T-cell (primary cell): ENCODE measurements around the gene FZD7. TPM values are rescaled to one million over a fixed set of nuclear protein-coding genes. Genes with fewer than 3 reads are reported as not detected.

Source experiments
- ATAC-seq, 4 experiments: fragments of 200-7000 bp in 3 of 4; fragments of 150-1000 bp in 1 of 4; cut with Tn5 transposase; replicated peaks in 1 of 4; 1 replicate in 3 of 4; 2 replicates in 1 of 4; pipeline ENCODE4 v1.10.0; 2021; ENCODE audit warnings: moderate library complexity in 3 of 4, mild to moderate bottlenecking in 2 of 4, moderate number of reproducible peaks in 1 of 4
- CTCF ChIA-PET, 2 donors: fragments of 300-600 bp; sonication (Branson Sonifier 250); formaldehyde crosslinking; loops; one replicate each; lab custom pipeline; 2022; ENCODE audit warnings: antibody characterized with exemption in 2 of 2; lab: Charles Lee
- POLR2A ChIA-PET, 2 donors: fragments of 300-600 bp; sonication (Branson Sonifier 250); formaldehyde crosslinking; loops; one replicate each; lab custom pipeline; 2022; ENCODE audit warnings: antibody characterized with exemption in 2 of 2; lab: Charles Lee
- DNase-seq, 35 experiments: peaks; one replicate each; pipeline versions ENCODE4 v3.0.0 to v3.0.0-alpha.2; 2013 to 2023
- H3K27ac ChIP-seq: one replicate; pipeline ENCODE4 v1.5.1; 2013; ENCODE audit warnings: low read length
- H3K27me3 ChIP-seq, 2 experiments: replicated peaks in 1 of 2; 1 replicate in 1 of 2; 2 replicates in 1 of 2; pipeline versions ENCODE4 v1.6.1 to v1.7.0; 2013; ENCODE audit warnings: low read length in 1 of 2, mixed read lengths in 1 of 2; ENCODE audit not compliant: control insufficient read depth in 2 of 2, insufficient read depth in 2 of 2; ENCODE audit errors: extremely low read depth in 1 of 2
- H3K36me3 ChIP-seq, 2 donors: 1 replicate in 1 of 2; 2 replicates in 1 of 2; pipeline versions ENCODE4 v1.6.1 to v1.7.0; 2013; ENCODE audit warnings: low read length in 1 of 2; ENCODE audit not compliant: control insufficient read depth in 2 of 2, insufficient read depth in 1 of 2; ENCODE audit errors: extremely low read depth in 1 of 2
- H3K4me1 ChIP-seq, 2 experiments: 1 replicate in 1 of 2; 2 replicates in 1 of 2; pipeline versions ENCODE4 v1.6.1 to v1.7.0; 2013; ENCODE audit warnings: low read length in 2 of 2, mixed read lengths in 1 of 2; ENCODE audit not compliant: insufficient read depth in 2 of 2, control insufficient read depth in 1 of 2; ENCODE audit errors: extremely low read depth in 1 of 2
- H3K4me3 ChIP-seq, 2 donors: 1 replicate in 1 of 2; 2 replicates in 1 of 2; pipeline versions ENCODE4 v1.5.1 to v1.7.0; 2013; ENCODE audit warnings: mild to moderate bottlenecking in 2 of 2, low read length in 1 of 2, moderate library complexity in 1 of 2; ENCODE audit not compliant: control insufficient read depth in 1 of 2; ENCODE audit errors: extremely low read depth in 1 of 2
- H3K9me3 ChIP-seq: 2 replicates; pipeline ENCODE4 v1.7.0; 2013
- H3K27ac Mint-ChIP-seq, 2 donors: one replicate each; pipeline ENCODE4 v1.8.0; 2020 to 2021; ENCODE audit warnings: mild to moderate bottlenecking in 2 of 2, mixed read lengths in 2 of 2
- H3K27me3 Mint-ChIP-seq, 2 donors: one replicate each; pipeline ENCODE4 v1.8.0; 2021 to 2022; ENCODE audit warnings: mixed read lengths in 2 of 2
- H3K36me3 Mint-ChIP-seq: one replicate; pipeline ENCODE4 v1.8.0; 2021; ENCODE audit warnings: mixed read lengths
- H3K4me1 Mint-ChIP-seq, 3 donors: one replicate each; pipeline ENCODE4 v1.8.0; 2020 to 2022; ENCODE audit warnings: mixed read lengths in 3 of 3, mild to moderate bottlenecking in 1 of 3
- H3K4me3 Mint-ChIP-seq, 3 donors: one replicate each; pipeline ENCODE4 v1.8.0; 2020 to 2022; ENCODE audit warnings: mild to moderate bottlenecking in 3 of 3, mixed read lengths in 3 of 3, moderate library complexity in 3 of 3
- H3K9me3 Mint-ChIP-seq, 3 donors: one replicate each; pipeline ENCODE4 v1.8.0; 2020 to 2022; ENCODE audit warnings: mixed read lengths in 3 of 3
- WGBS: methylation state at CpG from one replicate; pipeline ENCODE4 v1.1.5; 2013; ENCODE audit warnings: missing lambda C conversion rate; ENCODE audit not compliant: insufficient coverage; 5-methylcytosine and 5-hydroxymethylcytosine counted together
- total RNA-seq, 35 experiments: library from RNA in 6 of 35; stranded (reverse) in 6 of 35; fragments of 120-200 nt in 1 of 35; gene quantifications; one replicate each; pipeline versions ENCODE4 v1.2.1 to v1.2.4 and lab custom pipeline; 2013 to 2026

FZD7 gene
- total RNA-seq, 5 donors from 2014 or later (not counting 1 experiment from before 2014, with no cell fraction given) = 0.15 to 0.93 (median 0.56) TPM

DNA sequence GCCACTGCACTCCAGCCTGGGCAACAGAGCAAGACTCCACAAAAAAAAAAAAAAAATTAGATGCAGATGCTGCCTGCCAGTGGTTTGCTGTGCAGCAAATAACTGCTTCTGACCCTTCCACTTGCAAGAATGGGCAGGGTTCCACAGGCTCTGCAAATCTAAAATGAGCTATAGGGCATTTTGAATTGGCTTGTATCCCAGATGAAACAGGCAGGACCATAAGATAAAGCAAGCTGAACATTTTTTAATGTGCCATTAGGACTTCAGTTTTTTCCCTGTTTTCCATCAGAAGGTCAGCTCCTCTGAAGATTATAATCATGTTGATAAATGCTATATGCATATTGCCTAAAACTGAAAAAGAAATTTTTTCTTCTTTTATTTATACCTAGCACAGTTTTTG, 15.7 kb upstream of the FZD7 start:
- Mint-ChIP-seq H3K4me3 (no peak overlapping the region), H3K36me3 (no peaks in the 10 kb centered on the region), H3K27me3 (peaks cover 15 to 16% of the 10 kb centered on the region in 2 donors), H3K9me3 (no peaks in the 10 kb centered on the region), H3K27ac (no peak overlapping the region), H3K4me1 (no peaks in the 10 kb centered on the region)
- DNase-seq (no peak), ATAC-seq (no peak)
- ChIA-PET POLR2A (interaction anchor here in 1 of 2 donors (0.7 kb wide), 1 partner anchor 50 kb away, joined by 6 read pairs; no protein-coding TSS in a partner anchor), CTCF (no interaction called here)
- H3K9me3 ChIP-seq = no peaks in the 10 kb centered on the region
- no peak overlapping the region for H3K27ac ChIP-seq
- no peak overlapping the region for H3K4me3 ChIP-seq
- peaks cover 0 to 10% of the 10 kb centered on the region in 2 experiments for H3K27me3 ChIP-seq
- no peaks in the 10 kb centered on the region for H3K36me3 ChIP-seq
- H3K4me1 ChIP-seq = no peaks in the 10 kb centered on the region

- Mint-ChIP-seq H3K9me3 (no peaks in the 10 kb centered on the region), H3K27ac (peak overlapping the region in 1 of 2 donors; percentile 20), H3K27me3 (peaks cover 14 to 18% of the 10 kb centered on the region in 2 donors), H3K4me1 (no peaks in the 10 kb centered on the region), H3K4me3 (no peak overlapping the region), H3K36me3 (no peaks in the 10 kb centered on the region)
- H3K27ac ChIP-seq = no peak overlapping the region
- ChIA-PET POLR2A (no interaction called here), CTCF (no interaction called here)
- H3K36me3 ChIP-seq = no peaks in the 10 kb centered on the region
- peaks cover 0 to 13% of the 10 kb centered on the region in 2 experiments for H3K27me3 ChIP-seq
- H3K4me3 ChIP-seq = no peak overlapping the region
- DNase-seq = no peak
- no peaks in the 10 kb centered on the region for H3K9me3 ChIP-seq
- no peak for ATAC-seq
- H3K4me1 ChIP-seq = no peaks in the 10 kb centered on the region
- no CpG with 5 or more reads among the region's 2 CpGs for WGBS
Measured at GRCh38 chr2:202018950-202019349, 14.7 kb upstream of the FZD7 start.

- Mint-ChIP-seq H3K9me3 (no peaks in the 10 kb centered on the region), H3K36me3 (no peaks in the 10 kb centered on the region), H3K27me3 (peaks cover 11 to 13% of the 10 kb centered on the region in 2 donors), H3K4me3 (no peak overlapping the region), H3K27ac (no peak overlapping the region), H3K4me1 (no peaks in the 10 kb centered on the region)
- Histone ChIP-seq H3K36me3 (no peaks in the 10 kb centered on the region), H3K4me1 (no peaks in the 10 kb centered on the region), H3K27ac (no peak overlapping the region), H3K4me3 (no peak overlapping the region), H3K9me3 (no peaks in the 10 kb centered on the region), H3K27me3 (peaks cover 0 to 15% of the 10 kb centered on the region in 2 experiments)
- ATAC-seq = no peak
- POLR2A ChIA-PET = no interaction called here
- CTCF ChIA-PET = no interaction called here
- 83% methylated on average over 2 of the region's 8 CpGs for WGBS
- DNase-seq = no peak
Measured at GRCh38 chr2:202019689-202020450, 13.8 kb upstream of the FZD7 start.

- no peaks in the 10 kb centered on the region for H3K36me3 Mint-ChIP-seq
- ATAC-seq = no peak
- no peaks in the 10 kb centered on the region for H3K36me3 ChIP-seq
- 86% methylated on average over 2 of the region's 8 CpGs for WGBS
- ChIA-PET POLR2A (no interaction called here), CTCF (no interaction called here)
- no peaks in the 10 kb centered on the region for H3K9me3 Mint-ChIP-seq
- H3K27me3 ChIP-seq = peaks cover 2 to 12% of the 10 kb centered on the region in 2 experiments
- H3K9me3 ChIP-seq = no peaks in the 10 kb centered on the region
- H3K27me3 Mint-ChIP-seq = peaks cover 14 to 17% of the 10 kb centered on the region in 2 donors
- no peak overlapping the region for H3K27ac Mint-ChIP-seq
- H3K4me3 ChIP-seq = no peak overlapping the region
- DNase-seq = no peak
- no peaks in the 10 kb centered on the region for H3K4me1 Mint-ChIP-seq
- no peak overlapping the region for H3K4me3 Mint-ChIP-seq
- H3K4me1 ChIP-seq = no peaks in the 10 kb centered on the region
- no peak overlapping the region for H3K27ac ChIP-seq
Measured at GRCh38 chr2:202022755-202023154, 10.9 kb upstream of the FZD7 start.

- Mint-ChIP-seq H3K9me3 (no peaks in the 10 kb centered on the region), H3K27ac (no peak overlapping the region), H3K36me3 (no peaks in the 10 kb centered on the region), H3K4me1 (no peaks in the 10 kb centered on the region), H3K27me3 (peaks cover 14 to 16% of the 10 kb centered on the region in 2 donors), H3K4me3 (no peak overlapping the region)
- ChIA-PET POLR2A (no interaction called here), CTCF (no interaction called here)
- no peaks in the 10 kb centered on the region for H3K9me3 ChIP-seq
- H3K27me3 ChIP-seq = peaks cover 2 to 10% of the 10 kb centered on the region in 2 experiments
- H3K4me1 ChIP-seq = no peaks in the 10 kb centered on the region
- WGBS = no CpG with 5 or more reads among the region's 10 CpGs
- ATAC-seq (no peak), DNase-seq (no peak)
- no peaks in the 10 kb centered on the region for H3K36me3 ChIP-seq
- no peak overlapping the region for H3K4me3 ChIP-seq
- no peak overlapping the region for H3K27ac ChIP-seq
Measured at GRCh38 chr2:202023198-202023903, 10.3 kb upstream of the FZD7 start.

- no peaks in the 10 kb centered on the region for H3K4me1 Mint-ChIP-seq
- 89% methylated on average over 8 of the region's 8 CpGs for WGBS
- ATAC-seq (no peak), DNase-seq (no peak)
- H3K9me3 ChIP-seq = no peaks in the 10 kb centered on the region
- H3K36me3 Mint-ChIP-seq = no peaks in the 10 kb centered on the region
- no peaks in the 10 kb centered on the region for H3K4me1 ChIP-seq
- H3K27ac ChIP-seq = no peak overlapping the region
- H3K4me3 Mint-ChIP-seq = no peak overlapping the region
- peaks cover 2 to 10% of the 10 kb centered on the region in 2 experiments for H3K27me3 ChIP-seq
- no peak overlapping the region for H3K27ac Mint-ChIP-seq
- CTCF ChIA-PET = interaction anchor here in 1 of 2 donors (0.5 kb wide), 1 partner anchor 19 kb away, joined by 4 read pairs; no protein-coding TSS in a partner anchor
- no peak overlapping the region for H3K4me3 ChIP-seq
- H3K27me3 Mint-ChIP-seq = peaks cover 11 to 14% of the 10 kb centered on the region in 2 donors
- H3K9me3 Mint-ChIP-seq = no peaks in the 10 kb centered on the region
- POLR2A ChIA-PET = interaction anchor here in 1 of 2 donors (0.6 kb wide), 1 partner anchor 47 kb away, joined by 3 read pairs; no protein-coding TSS in a partner anchor
- H3K36me3 ChIP-seq = no peaks in the 10 kb centered on the region
Measured at GRCh38 chr2:202023904-202024266, 9.8 kb upstream of the FZD7 start.
